HepG2 (cell line): ENCODE measurements around the gene ATN1.

Source experiments
- ADNP ChIP-seq: sonication (generic); formaldehyde crosslinking; IDR thresholded peaks from 2 replicates; pipeline ENCODE4 v1.4.0; 2020; ENCODE audit warnings: missing genetic modification reagents
- FOXK2 ChIP-seq: fragments of 450-650 bp; IDR thresholded peaks from 2 replicates; pipeline ENCODE4 v1.6.1; 2016
- GTF2F1 ChIP-seq: fragments of 150-350 bp; IDR thresholded peaks from 2 replicates; pipeline ENCODE4 v1.6.1; 2014; ENCODE audit warnings: low read length
- IRX3 ChIP-seq: sonication (generic); formaldehyde crosslinking; IDR thresholded peaks from 2 replicates; pipeline ENCODE4 v1.8.1; 2023; ENCODE audit warnings: mild to moderate bottlenecking, low read depth, missing genetic modification reagents, borderline replicate concordance
- ISX ChIP-seq: sonication (generic); formaldehyde crosslinking; conservative IDR thresholded peaks from 2 replicates; pipeline ENCODE4 v1.5.0; 2020; ENCODE audit warnings: missing genetic modification reagents
- NFIB ChIP-seq: sonication (generic); formaldehyde crosslinking; IDR thresholded peaks from 2 replicates; pipeline ENCODE4 v1.9.0; 2021; ENCODE audit warnings: missing genetic modification reagents, mild to moderate bottlenecking, borderline replicate concordance
- SMARCE1 ChIP-seq: fragments of 450-650 bp; IDR thresholded peaks from 2 replicates; pipeline ENCODE4 v1.6.1; 2017; ENCODE audit warnings: borderline replicate concordance
- SMYD3 ChIP-seq: sonication (generic); formaldehyde crosslinking; IDR thresholded peaks from 2 replicates; pipeline ENCODE4 v1.8.1; 2023; ENCODE audit warnings: mild to moderate bottlenecking, missing genetic modification reagents
- ZNF274 ChIP-seq: sonication (generic); formaldehyde crosslinking; IDR thresholded peaks from 2 replicates; pipeline ENCODE4 v1.5.1; 2020; ENCODE audit warnings: mild to moderate bottlenecking, missing genetic modification reagents
- ZNF644 ChIP-seq: IDR thresholded peaks from 2 replicates; pipeline ENCODE4 v1.6.1; 2016; ENCODE audit warnings: low read depth
- TF ChIP-seq, protein P1 (sequence below): sonication (generic); formaldehyde crosslinking; IDR thresholded peaks from 2 replicates; pipeline ENCODE4 v1.5.0; 2020; ENCODE audit warnings: mild to moderate bottlenecking, missing genetic modification reagents, moderate library complexity
- TF ChIP-seq, protein P2 (sequence below), 2 experiments: IDR thresholded peaks; 2 replicates each; pipeline ENCODE4 v1.6.1; 2011 to 2012; ENCODE audit warnings: low read length in 2 of 2, borderline replicate concordance in 1 of 2, low read depth in 1 of 2, mild to moderate bottlenecking in 1 of 2, moderate library complexity in 1 of 2
- TF ChIP-seq, protein P3 (sequence below), 2 experiments: sonication (generic) in 1 of 2; formaldehyde crosslinking in 1 of 2; IDR thresholded peaks; 2 replicates each; pipeline versions ENCODE4 v1.5.1 to v1.6.1; 2011 to 2020; ENCODE audit warnings: borderline replicate concordance in 1 of 2, low read depth in 1 of 2, low read length in 1 of 2, mild to moderate bottlenecking in 1 of 2, missing genetic modification reagents in 1 of 2, moderate library complexity in 1 of 2
- TF ChIP-seq, protein P4 (sequence below), 2 experiments: fragments of 450-650 bp in 1 of 2; sonication (generic) in 1 of 2; formaldehyde crosslinking; IDR thresholded peaks; 2 replicates each; pipeline versions ENCODE4 v1.5.0 to v1.8.0; 2020 to 2022; ENCODE audit warnings: mild to moderate bottlenecking in 1 of 2, missing genetic modification reagents in 1 of 2

DNA sequence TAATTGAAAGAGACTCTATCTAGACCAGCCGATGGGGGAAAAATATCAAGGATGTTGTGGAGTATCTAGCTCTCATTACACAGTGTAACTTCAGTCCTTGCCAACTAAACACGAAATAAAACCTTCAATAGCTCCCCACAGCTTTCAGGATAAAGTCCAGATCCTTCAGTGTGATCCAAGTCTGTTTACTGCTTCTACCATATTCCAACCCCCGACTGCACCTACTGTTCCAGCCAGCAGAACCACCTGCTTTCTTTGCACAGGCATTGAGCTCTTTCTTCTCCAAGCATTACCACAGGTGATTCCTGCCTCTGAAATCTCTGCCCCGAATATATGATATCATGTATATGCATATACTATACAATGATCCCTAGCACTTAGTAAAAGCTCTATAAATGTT lies 25.3 kb upstream of the ATN1 start:
- TF ChIP-seq GTF2F1 (no peak), ADNP (CRISPR knock-in tag) (no peak), ISX (CRISPR knock-in tag) (no peak), NFIB (no peak), ZNF644 (CRISPR knock-in tag) (no peak), SMYD3 (CRISPR knock-in tag) (no peak), FOXK2 (no peak), IRX3 (CRISPR knock-in tag) (no peak), ZNF274 (no peak), SMARCE1 (no peak)
- TF ChIP-seq, protein P1, sequence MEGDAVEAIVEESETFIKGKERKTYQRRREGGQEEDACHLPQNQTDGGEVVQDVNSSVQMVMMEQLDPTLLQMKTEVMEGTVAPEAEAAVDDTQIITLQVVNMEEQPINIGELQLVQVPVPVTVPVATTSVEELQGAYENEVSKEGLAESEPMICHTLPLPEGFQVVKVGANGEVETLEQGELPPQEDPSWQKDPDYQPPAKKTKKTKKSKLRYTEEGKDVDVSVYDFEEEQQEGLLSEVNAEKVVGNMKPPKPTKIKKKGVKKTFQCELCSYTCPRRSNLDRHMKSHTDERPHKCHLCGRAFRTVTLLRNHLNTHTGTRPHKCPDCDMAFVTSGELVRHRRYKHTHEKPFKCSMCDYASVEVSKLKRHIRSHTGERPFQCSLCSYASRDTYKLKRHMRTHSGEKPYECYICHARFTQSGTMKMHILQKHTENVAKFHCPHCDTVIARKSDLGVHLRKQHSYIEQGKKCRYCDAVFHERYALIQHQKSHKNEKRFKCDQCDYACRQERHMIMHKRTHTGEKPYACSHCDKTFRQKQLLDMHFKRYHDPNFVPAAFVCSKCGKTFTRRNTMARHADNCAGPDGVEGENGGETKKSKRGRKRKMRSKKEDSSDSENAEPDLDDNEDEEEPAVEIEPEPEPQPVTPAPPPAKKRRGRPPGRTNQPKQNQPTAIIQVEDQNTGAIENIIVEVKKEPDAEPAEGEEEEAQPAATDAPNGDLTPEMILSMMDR (CRISPR knock-in tag), result no peak
- TF ChIP-seq, protein P2, sequence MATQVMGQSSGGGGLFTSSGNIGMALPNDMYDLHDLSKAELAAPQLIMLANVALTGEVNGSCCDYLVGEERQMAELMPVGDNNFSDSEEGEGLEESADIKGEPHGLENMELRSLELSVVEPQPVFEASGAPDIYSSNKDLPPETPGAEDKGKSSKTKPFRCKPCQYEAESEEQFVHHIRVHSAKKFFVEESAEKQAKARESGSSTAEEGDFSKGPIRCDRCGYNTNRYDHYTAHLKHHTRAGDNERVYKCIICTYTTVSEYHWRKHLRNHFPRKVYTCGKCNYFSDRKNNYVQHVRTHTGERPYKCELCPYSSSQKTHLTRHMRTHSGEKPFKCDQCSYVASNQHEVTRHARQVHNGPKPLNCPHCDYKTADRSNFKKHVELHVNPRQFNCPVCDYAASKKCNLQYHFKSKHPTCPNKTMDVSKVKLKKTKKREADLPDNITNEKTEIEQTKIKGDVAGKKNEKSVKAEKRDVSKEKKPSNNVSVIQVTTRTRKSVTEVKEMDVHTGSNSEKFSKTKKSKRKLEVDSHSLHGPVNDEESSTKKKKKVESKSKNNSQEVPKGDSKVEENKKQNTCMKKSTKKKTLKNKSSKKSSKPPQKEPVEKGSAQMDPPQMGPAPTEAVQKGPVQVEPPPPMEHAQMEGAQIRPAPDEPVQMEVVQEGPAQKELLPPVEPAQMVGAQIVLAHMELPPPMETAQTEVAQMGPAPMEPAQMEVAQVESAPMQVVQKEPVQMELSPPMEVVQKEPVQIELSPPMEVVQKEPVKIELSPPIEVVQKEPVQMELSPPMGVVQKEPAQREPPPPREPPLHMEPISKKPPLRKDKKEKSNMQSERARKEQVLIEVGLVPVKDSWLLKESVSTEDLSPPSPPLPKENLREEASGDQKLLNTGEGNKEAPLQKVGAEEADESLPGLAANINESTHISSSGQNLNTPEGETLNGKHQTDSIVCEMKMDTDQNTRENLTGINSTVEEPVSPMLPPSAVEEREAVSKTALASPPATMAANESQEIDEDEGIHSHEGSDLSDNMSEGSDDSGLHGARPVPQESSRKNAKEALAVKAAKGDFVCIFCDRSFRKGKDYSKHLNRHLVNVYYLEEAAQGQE (IDR thresholded peaks at IDR 0.05; ENCODE audit: borderline replicate concordance in 1 of 2, low read depth in 1 of 2, low read length in 2 of 2), result no peak
- TF ChIP-seq, protein P3, sequence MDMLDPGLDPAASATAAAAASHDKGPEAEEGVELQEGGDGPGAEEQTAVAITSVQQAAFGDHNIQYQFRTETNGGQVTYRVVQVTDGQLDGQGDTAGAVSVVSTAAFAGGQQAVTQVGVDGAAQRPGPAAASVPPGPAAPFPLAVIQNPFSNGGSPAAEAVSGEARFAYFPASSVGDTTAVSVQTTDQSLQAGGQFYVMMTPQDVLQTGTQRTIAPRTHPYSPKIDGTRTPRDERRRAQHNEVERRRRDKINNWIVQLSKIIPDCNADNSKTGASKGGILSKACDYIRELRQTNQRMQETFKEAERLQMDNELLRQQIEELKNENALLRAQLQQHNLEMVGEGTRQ (IDR thresholded peaks at IDR 0.05; ENCODE audit: low read depth, low read length), result no peak
- TF ChIP-seq, protein P3 (CRISPR knock-in tag; IDR thresholded peaks at IDR 0.05; ENCODE audit: borderline replicate concordance), result no peak
- TF ChIP-seq, protein P4, sequence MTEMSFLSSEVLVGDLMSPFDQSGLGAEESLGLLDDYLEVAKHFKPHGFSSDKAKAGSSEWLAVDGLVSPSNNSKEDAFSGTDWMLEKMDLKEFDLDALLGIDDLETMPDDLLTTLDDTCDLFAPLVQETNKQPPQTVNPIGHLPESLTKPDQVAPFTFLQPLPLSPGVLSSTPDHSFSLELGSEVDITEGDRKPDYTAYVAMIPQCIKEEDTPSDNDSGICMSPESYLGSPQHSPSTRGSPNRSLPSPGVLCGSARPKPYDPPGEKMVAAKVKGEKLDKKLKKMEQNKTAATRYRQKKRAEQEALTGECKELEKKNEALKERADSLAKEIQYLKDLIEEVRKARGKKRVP (CRISPR knock-in tag; IDR thresholded peaks at IDR 0.05), result no peak
